ENCODE data around the gene KLRC3. TPM values are rescaled to one million over a fixed set of nuclear protein-coding genes. Genes with fewer than 3 reads are reported as not detected.
"Not testable (repeated sequence)": the region's sequence is repeated elsewhere in the genome, so short reads cannot be mapped to it uniquely, and the experiment has no call there.

The KLRC3 gene
- polyA plus RNA-seq: not detected

- H3K4me3 Mint-ChIP-seq, H3K27me3 Mint-ChIP-seq, H3K36me3 Mint-ChIP-seq, H3K9me3 Mint-ChIP-seq, H3K4me1 Mint-ChIP-seq, H3K27ac Mint-ChIP-seq: not testable (repeated sequence)
Measured at GRCh38 chr12:10420334-10420733, at the start of gene KLRC3. KLRC3 (minus strand) TSS chr12:10420595; CDS start chr12:10420550, 45 bp downstream.

GRCh38 chr12:10469701-10470100, 49.3 kb upstream of the KLRC3 start:
- H3K9me3 Mint-ChIP-seq: peaks cover 0 to 2% (median 2%) of the 10 kb centered on the region in 3 donors
- H3K4me1 Mint-ChIP-seq: no peaks in the 10 kb centered on the region
- H3K36me3 Mint-ChIP-seq: no peaks in the 10 kb centered on the region
- no peak overlapping the region for H3K27ac Mint-ChIP-seq
- no peak overlapping the region for H3K4me3 Mint-ChIP-seq
- peaks cover 9% of the 10 kb centered on the region for H3K27me3 Mint-ChIP-seq

GRCh38 chr12:10466311-10466710, 45.9 kb upstream of the KLRC3 start:
- Mint-ChIP-seq H3K9me3 (peaks cover 0 to 6% (median 0%) of the 10 kb centered on the region in 3 donors), H3K4me1 (peaks cover 0 to 2% (median 0%) of the 10 kb centered on the region in 3 donors), H3K36me3 (no peaks in the 10 kb centered on the region)

GRCh38 chr12:10457760-10458159, 37.4 kb upstream of the KLRC3 start:
- Mint-ChIP-seq H3K27me3 (no peaks in the 10 kb centered on the region), H3K9me3 (peaks cover 12 to 33% (median 18%) of the 10 kb centered on the region in 3 donors), H3K4me1 (no peaks in the 10 kb centered on the region), H3K36me3 (peaks cover 2% of the 10 kb centered on the region), H3K4me3 (no peak overlapping the region), H3K27ac (no peak overlapping the region)

More at GRCh38 chr12:10466311-10466710, 45.9 kb upstream of the KLRC3 start:
- H3K4me3 Mint-ChIP-seq: no peak overlapping the region
- H3K27me3 Mint-ChIP-seq: peaks cover 9% of the 10 kb centered on the region
- no peak overlapping the region for H3K27ac Mint-ChIP-seq

GRCh38 chr12:10456856-10457255, 36.5 kb upstream of the KLRC3 start:
- H3K27me3 Mint-ChIP-seq: no peaks in the 10 kb centered on the region
- peaks cover 12 to 33% (median 15%) of the 10 kb centered on the region in 3 donors for H3K9me3 Mint-ChIP-seq
- peaks cover 2% of the 10 kb centered on the region for H3K36me3 Mint-ChIP-seq
- no peak overlapping the region for H3K27ac Mint-ChIP-seq
- no peaks in the 10 kb centered on the region for H3K4me1 Mint-ChIP-seq
- no peak overlapping the region for H3K4me3 Mint-ChIP-seq

GRCh38 chr12:10455766-10456165, 35.4 kb upstream of the KLRC3 start:
- Mint-ChIP-seq H3K36me3 (no peaks in the 10 kb centered on the region), H3K4me3 (no peak overlapping the region), H3K27me3 (no peaks in the 10 kb centered on the region), H3K9me3 (peaks cover 12 to 33% (median 14%) of the 10 kb centered on the region in 3 donors), H3K27ac (no peak overlapping the region), H3K4me1 (no peaks in the 10 kb centered on the region)

DNA sequence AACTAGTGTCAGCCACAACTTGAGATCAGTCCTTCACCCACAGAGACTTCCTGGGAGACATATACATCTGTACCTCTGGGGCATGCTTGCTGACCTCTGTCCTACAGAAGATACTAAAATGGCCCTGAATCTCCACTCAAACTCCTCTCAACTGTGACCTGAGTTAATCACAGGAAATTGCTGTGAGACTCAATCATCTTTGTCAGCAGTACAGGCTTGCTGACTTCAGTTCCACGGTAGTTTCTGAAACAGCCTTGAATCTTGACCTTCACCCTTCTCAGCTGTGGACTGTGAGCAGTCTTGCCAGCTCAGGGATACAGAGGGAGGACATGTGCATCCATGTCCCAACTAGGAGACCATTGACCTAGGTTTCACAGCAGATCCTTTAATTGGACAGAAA, 34.1 kb upstream of the KLRC3 start:
- Mint-ChIP-seq H3K4me3 (no peak overlapping the region), H3K27ac (no peak overlapping the region), H3K9me3 (peaks cover 12 to 22% (median 14%) of the 10 kb centered on the region in 3 donors), H3K36me3 (no peaks in the 10 kb centered on the region), H3K27me3 (no peaks in the 10 kb centered on the region), H3K4me1 (no peaks in the 10 kb centered on the region)

- Mint-ChIP-seq H3K27me3 (no peaks in the 10 kb centered on the region), H3K36me3 (no peaks in the 10 kb centered on the region), H3K4me3 (no peak within 1 kb of the TSS), H3K4me1 (no peaks in the 10 kb centered on the region), H3K9me3 (peaks cover 12 to 22% (median 14%) of the 10 kb centered on the region in 3 donors), H3K27ac (no peak within 1 kb of the TSS)
Measured at GRCh38 chr12:10453156-10453555, 32.8 kb upstream of the KLRC3 start, which contains the start of gene KLRC1. KLRC1 (minus strand) TSS chr12:10453377; CDS start chr12:10451156, 2,221 bp downstream.

DNA sequence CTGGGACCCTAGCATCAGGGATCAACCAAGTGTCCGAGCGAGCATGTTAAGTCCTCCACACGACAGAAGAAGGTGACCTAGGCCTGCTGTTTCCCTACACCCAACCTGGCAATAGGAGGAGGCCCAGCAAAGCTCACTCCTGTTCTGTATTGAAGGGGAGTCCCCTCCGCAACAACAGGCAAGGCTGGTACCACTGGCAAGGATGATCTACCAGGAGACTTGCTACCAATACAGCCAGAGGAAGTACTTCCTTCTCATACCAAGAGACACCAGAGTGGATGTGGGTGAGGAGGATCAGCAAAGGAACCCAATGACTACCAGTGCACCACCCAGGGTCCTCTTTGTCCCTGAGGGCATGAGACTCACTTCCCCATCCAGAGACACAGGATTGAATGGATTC, 27.8 kb upstream of the KLRC3 start:
- H3K4me1 Mint-ChIP-seq: no peaks in the 10 kb centered on the region
- no peaks in the 10 kb centered on the region for H3K36me3 Mint-ChIP-seq
- H3K27me3 Mint-ChIP-seq: no peaks in the 10 kb centered on the region
- H3K27ac Mint-ChIP-seq: no peak overlapping the region
- no peaks in the 10 kb centered on the region for H3K9me3 Mint-ChIP-seq
- no peak overlapping the region for H3K4me3 Mint-ChIP-seq

DNA sequence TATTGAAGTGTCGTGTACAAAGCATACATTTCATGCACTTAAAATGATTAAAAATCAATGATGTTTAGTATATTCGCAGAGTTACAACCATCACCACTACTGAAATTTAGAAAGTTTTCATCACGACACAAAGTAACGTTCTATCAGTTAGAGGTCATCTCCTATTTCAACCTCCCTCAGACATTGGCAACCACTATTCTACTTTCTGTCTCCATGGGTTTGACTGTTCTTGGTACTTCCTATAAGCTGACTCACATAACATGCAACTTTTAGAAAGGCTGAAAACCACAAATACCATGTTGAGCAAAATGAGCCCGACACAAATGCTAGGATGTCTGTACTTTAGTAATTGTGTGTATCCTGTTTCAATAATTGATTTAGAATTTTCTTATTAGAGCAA, 25.7 kb upstream of the KLRC3 start:
- H3K4me3 Mint-ChIP-seq, H3K4me1 Mint-ChIP-seq, H3K36me3 Mint-ChIP-seq, H3K27ac Mint-ChIP-seq, H3K9me3 Mint-ChIP-seq, H3K27me3 Mint-ChIP-seq: not testable (repeated sequence)

DNA sequence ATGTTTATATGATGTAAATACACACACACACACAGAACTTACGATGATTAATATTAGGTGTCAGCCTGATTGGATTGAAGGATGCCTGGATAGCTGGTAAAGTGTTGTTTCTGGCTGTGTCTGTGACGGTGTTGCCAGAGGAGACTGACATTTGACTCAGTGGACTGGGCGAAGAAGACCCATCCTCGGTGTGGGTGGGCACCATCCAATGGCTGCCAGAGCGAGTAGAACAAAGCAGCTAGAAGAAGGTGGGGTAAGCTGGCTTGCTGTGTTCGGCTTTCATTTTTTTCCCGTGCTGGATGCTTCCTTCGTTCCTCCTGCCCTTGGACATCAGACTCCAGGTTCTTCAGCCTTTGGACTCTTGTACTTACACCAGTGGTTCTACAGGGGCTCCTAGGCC, 20.7 kb upstream of the KLRC3 start:
- not testable (repeated sequence) for H3K36me3 Mint-ChIP-seq, H3K27ac Mint-ChIP-seq, H3K4me3 Mint-ChIP-seq, H3K27me3 Mint-ChIP-seq, H3K4me1 Mint-ChIP-seq, H3K9me3 Mint-ChIP-seq

DNA sequence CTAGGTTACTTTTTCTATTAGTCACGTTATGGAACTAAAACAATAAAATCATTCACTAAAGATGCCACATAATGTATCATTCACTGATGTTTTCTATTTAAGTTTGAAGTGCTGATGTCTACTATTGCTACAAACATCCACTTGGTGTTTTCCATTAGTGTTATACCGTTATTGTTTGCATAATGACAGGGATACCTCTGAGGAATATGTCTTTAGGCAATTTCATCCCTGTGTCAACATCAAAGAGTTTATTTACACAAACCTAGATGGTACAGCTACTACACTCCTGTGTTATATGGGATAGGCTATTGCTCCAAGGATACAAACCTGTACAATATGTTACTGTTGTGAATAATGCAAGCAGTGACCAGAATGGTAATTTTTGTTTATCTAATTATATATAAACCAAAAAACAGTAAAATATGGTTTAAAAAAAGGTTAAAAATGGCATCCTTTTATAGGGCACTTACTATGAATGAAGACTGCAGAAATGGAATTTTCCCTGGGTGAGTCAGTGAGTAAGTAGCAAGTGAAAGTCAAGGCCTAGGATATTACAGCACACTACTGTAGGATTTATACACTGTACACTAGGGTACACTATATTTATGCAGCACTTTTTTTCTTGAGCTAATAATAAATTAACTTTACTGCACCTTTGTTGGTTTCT, 19.3 kb upstream of the KLRC3 start:
- not testable (repeated sequence) for H3K4me1 Mint-ChIP-seq, H3K36me3 Mint-ChIP-seq, H3K27me3 Mint-ChIP-seq, H3K9me3 Mint-ChIP-seq, H3K27ac Mint-ChIP-seq, H3K4me3 Mint-ChIP-seq

DNA sequence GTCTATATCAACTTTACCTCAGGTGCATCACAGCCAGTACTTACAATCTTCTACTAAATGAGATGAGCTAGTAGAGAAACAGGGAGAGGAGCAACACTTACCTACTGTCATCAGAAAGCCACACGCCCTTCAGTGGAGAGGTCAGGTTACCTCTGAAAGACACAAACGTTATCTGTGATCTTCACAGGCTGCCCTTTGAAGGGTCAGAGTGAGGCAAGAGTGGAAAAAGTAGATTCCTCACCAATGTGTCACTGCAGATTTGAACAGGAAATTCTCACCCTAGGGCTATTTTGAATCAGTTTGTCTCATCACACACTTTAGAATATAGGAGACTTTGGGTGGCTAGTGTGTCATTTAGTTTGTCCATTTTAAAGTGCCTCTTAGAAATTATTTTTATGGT, 17.2 kb upstream of the KLRC3 start:
- not testable (repeated sequence) for H3K27me3 Mint-ChIP-seq, H3K27ac Mint-ChIP-seq, H3K36me3 Mint-ChIP-seq, H3K4me1 Mint-ChIP-seq, H3K4me3 Mint-ChIP-seq, H3K9me3 Mint-ChIP-seq

DNA sequence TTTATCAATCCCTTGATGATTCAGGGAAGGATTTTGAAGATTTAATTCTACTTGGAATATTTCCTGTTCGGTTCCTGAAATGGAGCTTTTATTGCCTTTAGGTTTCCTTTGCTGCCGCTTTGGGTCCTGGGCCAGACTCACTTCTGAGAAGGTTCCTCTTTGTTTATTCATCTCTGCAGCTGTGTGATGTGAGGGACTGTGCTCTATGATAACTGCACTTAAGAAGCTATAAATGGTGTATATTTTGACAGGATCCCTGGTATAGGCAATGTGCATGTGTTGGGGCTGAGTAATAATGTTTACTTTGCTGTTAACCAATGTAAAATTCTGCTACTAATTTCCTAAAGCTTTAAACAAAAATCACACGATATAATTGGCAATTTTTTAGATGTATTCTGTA, 15.4 kb upstream of the KLRC3 start, which contains the start of gene KLRC2:
Gene KLRC2, minus strand, starts transcription at position 195 of the 400 bp plus-strand sequence. Its CDS starts 24 bp downstream, at position 171.
- not testable (repeated sequence) for H3K27ac Mint-ChIP-seq, H3K27me3 Mint-ChIP-seq, H3K36me3 Mint-ChIP-seq, H3K4me1 Mint-ChIP-seq, H3K9me3 Mint-ChIP-seq, H3K4me3 Mint-ChIP-seq

- not testable (repeated sequence) for H3K9me3 Mint-ChIP-seq, H3K36me3 Mint-ChIP-seq, H3K27me3 Mint-ChIP-seq, H3K4me1 Mint-ChIP-seq, H3K4me3 Mint-ChIP-seq, H3K27ac Mint-ChIP-seq
Measured at GRCh38 chr12:10430623-10431022, 10.2 kb upstream of the KLRC3 start.

- H3K36me3 Mint-ChIP-seq, H3K4me3 Mint-ChIP-seq, H3K27ac Mint-ChIP-seq, H3K27me3 Mint-ChIP-seq, H3K4me1 Mint-ChIP-seq, H3K9me3 Mint-ChIP-seq: not testable (repeated sequence)
Measured at GRCh38 chr12:10425938-10426337, 5.5 kb upstream of the KLRC3 start.

Measured in IgD-negative memory B cell (primary cell).